NCI-H187 treated with DMSO at 0.1 percent for 48 hours (cell line): ENCODE measurements around the gene TCEAL4.
"Not testable (repeated sequence)": the region's sequence is repeated elsewhere in the genome, so short reads cannot be mapped to it uniquely, and the experiment has no call there.

ENCODE experiments used
- DNase-seq: peaks from one replicate; lab custom pipeline; 2025; lab: John Stamatoyannopoulos, UW

TCEAL4 gene

DNA sequence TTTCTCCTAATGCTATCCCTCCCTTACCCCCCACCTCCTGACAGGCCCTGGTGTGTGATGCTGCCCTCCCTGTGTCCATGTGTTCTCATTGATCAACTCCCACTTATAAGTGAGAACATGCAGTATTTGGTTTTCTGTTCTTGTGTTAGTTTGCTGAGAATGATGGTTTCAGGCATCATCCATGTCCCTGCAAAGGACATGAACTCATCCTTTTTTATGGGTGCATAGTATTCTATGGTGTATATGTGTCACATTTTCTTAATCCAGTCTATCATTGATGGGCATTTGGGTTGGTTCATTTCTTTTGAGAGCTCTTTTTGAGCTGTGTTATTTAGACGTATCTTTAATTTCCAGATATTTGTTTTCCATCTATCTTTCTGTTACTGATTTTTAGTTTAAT lies 7.0 kb downstream of the TCEAL4 start:
- not testable (repeated sequence) for DNase-seq

DNA sequence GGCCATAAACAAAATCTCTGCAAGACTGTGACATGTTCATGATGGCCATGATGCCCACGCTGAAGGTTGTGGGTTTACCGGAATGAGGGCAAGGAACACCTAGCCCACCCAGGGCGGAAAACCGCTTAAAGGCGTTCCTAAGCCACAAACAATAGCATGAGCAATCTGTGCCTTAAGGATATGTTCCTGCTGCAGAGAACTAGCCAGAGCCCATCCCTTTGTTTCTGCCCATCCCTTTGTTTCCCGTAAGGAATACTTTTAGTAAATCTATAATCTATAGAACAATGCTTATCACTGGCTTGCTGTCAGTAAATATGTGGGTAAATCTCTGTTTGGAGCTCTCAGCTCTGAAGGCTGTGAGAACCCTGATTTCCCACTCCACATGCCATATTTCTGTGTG lies 9.9 kb downstream of the TCEAL4 start:
- not testable (repeated sequence) for DNase-seq

GRCh38 chrX:103607364-103608305 lies 22.3 kb downstream of the TCEAL4 start, which contains the start of gene TCEAL3:
TCEAL3 (plus strand) TSS chrX:103607963; CDS start chrX:103609065, 1,102 bp downstream.
- DNase-seq: no peak

GRCh38 chrX:103608306-103608963 lies 23.1 kb downstream of the TCEAL4 start:
- DNase-seq: no peak

GRCh38 chrX:103610282-103610681 lies 25.0 kb downstream of the TCEAL4 start:
- DNase-seq: no peak

DNA sequence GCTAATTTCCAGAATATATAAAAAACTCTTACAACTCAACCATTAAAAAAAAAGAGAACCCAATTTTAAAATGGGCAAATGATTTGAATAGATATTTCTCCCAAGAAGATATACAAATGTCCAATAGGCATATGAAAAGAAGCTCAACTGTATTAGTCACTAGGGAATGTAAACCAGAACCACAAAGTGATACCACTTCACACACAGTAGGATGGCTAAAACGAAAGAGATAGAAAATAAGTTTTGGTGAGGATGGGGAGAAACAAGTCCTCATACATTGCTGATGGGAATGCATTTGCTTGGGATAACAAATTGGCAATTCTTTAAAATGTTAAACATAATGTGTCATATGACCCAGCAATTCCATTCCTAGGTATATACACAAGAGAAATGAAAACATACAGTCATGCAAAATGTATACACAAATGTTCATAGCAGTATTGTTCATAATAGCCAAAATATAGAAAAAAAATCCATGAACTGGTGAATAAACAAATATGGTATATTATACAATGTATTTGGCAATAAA lies 28.1 kb downstream of the TCEAL4 start:
- DNase-seq: no peak

DNA sequence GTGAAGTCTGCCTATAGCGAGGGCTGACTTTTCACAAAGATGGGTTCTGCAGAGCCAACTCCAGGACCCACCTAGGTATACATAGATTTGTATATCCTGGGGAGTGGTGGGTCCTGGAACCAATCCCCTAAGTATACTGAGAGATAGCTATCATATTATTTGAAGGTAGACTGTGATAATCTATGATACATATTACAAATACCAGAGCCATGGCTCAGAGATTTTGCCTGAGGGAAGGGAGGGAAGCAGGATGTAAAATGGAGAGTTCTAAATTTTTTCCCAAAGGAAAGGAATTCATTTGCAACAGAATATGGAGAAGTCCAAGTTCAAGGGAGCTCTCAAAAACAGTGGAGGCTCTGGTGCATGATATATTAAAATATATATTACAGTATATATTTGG lies 29.7 kb downstream of the TCEAL4 start:
- DNase-seq: no peak

- DNase-seq: no peak
Measured at GRCh38 chrX:103615781-103616371, 30.6 kb downstream of the TCEAL4 start.

DNA sequence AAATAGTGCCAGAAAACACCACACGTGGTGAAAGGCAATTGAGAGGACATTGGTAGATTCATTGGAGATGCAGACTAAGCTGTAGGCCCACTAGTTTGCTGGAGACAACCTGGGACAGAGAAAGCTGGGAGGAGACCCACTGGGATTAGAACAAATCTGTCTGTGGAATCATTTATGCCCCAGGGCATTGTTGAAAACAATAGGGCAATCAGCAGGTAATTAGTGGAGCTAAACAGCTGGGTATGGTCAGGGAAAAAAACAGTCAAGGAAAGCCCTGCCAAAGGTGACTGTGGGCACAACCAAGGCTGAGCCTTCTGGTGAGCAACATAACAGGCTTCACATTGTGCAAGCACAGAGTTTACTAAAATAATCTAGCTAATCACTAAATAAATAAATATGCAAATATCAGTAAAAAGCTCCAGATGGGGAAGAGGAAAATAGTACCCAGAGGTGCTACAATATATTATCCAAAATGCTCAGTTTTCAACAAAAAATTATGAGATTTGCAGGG lies 31.4 kb downstream of the TCEAL4 start:
- DNase-seq: no peak

DNA sequence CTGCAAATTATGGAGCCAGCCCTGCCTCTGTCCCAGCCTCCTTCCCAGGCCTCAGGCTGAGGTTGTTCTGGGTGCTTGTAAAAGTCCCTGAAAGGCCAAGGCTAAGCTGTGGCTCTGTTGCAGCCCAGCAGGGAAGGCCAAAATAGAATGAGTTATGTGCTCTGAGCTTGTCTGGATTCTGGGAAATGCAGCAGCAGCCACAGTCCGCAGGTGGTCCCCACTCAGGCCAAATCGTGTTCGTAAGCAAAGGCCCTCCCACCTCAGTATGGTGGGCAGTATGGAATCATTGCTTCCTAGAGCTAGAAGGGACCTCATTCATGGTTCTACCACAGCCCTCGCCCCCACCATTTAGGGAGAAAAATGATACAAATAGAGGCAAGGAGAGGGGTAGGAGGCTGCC lies 38.8 kb downstream of the TCEAL4 start:
- DNase-seq: no peak

GRCh38 chrX:103626855-103627254 lies 41.5 kb downstream of the TCEAL4 start:
- DNase-seq: no peak

GRCh38 chrX:103628386-103629317 lies 43.3 kb downstream of the TCEAL4 start, which contains the start of gene TCEAL1:
TCEAL1 (plus strand) TSS chrX:103628975; CDS start chrX:103629917, 942 bp downstream.
- peak; percentile 7 for DNase-seq

DNA sequence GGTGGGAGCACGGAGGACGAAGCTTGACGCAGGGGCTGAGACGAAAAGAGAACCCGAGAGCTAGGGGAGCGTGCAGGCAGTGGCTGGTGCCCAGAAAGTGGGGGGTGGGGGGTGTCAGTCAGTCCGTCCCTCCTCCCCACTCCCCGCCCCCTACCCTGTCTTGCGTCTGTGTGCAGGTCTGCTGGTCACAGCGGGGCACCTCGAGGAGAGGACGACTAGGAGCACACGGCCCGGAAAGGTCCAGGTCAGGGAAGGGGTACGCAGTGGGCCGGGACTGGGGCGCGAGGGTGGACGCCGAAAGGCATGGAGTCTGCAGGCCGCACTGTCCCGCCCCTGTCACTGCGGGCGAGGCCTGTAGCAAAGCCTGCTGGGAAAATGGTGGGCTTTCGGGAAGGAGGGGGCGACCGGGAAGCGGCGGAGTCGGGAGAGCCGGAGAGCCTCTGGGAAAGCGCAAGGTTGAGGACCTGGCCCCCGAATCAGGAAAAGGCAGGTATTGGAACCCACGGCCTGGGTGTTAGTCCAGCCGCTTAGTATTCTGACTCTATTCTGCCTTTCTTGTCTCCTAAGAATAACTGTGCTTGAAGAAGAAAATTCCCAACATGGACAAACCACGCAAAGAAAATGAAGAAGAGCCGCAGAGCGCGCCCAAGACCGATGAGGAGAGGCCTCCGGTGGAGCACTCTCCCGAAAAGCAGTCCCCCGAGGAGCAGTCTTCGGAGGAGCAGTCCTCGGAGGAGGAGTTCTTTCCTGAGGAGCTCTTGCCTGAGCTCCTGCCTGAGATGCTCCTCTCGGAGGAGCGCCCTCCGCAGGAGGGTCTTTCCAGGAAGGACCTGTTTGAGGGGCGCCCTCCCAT lies 44.2 kb downstream of the TCEAL4 start:
- no peak for DNase-seq

- no peak for DNase-seq
Measured at GRCh38 chrX:103630171-103630511, 44.8 kb downstream of the TCEAL4 start.

- DNase-seq: no peak
Measured at GRCh38 chrX:103631145-103631544, 45.8 kb downstream of the TCEAL4 start.

DNA sequence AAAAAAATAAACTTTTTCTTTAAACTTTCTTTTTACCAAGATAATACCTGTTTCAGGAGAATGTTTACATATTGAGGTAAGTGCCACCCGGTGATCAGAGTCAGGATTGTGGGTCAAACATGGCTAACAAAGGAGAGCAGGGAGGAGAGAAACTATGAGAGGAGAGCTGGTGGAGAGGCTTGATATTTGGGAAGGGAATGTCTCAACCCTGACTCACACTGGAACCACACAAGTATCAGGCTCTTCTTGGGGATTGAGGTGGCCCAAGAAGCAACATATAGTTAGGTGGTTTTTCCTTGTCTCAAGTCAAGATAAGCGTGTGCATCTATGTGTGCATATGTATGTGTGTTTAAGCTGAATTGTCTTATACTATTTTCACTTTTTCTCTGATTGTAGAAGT lies 50.1 kb downstream of the TCEAL4 start:
- no peak for DNase-seq
